H1 (cell line): Measurements from ENCODE around the gene MADD. TPM values are rescaled to one million over a fixed set of nuclear protein-coding genes. Genes with fewer than 3 reads are reported as not detected.

ENCODE experiments used
- CTCF ChIA-PET: fragments of 300-600 bp; sonication (Branson Sonifier 250); formaldehyde crosslinking; loops from one replicate; lab custom pipeline; 2021; ENCODE audit not compliant: partially characterized antibody; lab: Charles Lee
- POLR2A ChIA-PET: fragments of 300-600 bp; sonication (Branson Sonifier 250); formaldehyde crosslinking; loops from one replicate; lab custom pipeline; 2021; ENCODE audit warnings: inconsistent platforms; ENCODE audit not compliant: partially characterized antibody; lab: Charles Lee
- DNase-seq, 2 experiments: peaks; one replicate each; pipeline versions ENCODE4 v3.0.0 to v3.0.0-alpha.2; 2010 to 2022; ENCODE audit warnings: low spot score in 2 of 2, low read depth in 1 of 2, mixed read lengths in 1 of 2
- FAIRE-seq: peaks from 2 replicates; lab custom pipeline; 2011; peaks lifted over from hg19 to GRCh38; lab: Jason Lieb, UNC
- H2AFZ ChIP-seq: 2 replicates; pipeline ENCODE4 v1.8.1; 2012; ENCODE audit warnings: low read length, inconsistent platforms
- H2AK5ac ChIP-seq: 2 replicates; pipeline ENCODE4 v1.6.1; 2013; ENCODE audit warnings: low read depth, low read length
- H2BK120ac ChIP-seq: replicated peaks from 2 replicates; pipeline ENCODE3; 2013; ENCODE audit warnings: low read depth, low read length, inconsistent platforms
- H2BK12ac ChIP-seq: 2 replicates; pipeline ENCODE4 v1.6.1; 2013; ENCODE audit warnings: low read depth, low read length
- H2BK15ac ChIP-seq: 2 replicates; pipeline ENCODE4 v1.6.1; 2013; ENCODE audit warnings: low read length
- H2BK20ac ChIP-seq: 2 replicates; pipeline ENCODE4 v1.6.1; 2013; ENCODE audit warnings: low read length
- H2BK5ac ChIP-seq: 2 replicates; pipeline ENCODE4 v1.6.1; 2013; ENCODE audit warnings: low read depth, low read length
- H3K14ac ChIP-seq: 2 replicates; pipeline ENCODE4 v1.6.1; 2013; ENCODE audit warnings: inconsistent platforms; ENCODE audit not compliant: insufficient read length
- H3K18ac ChIP-seq: 2 replicates; pipeline ENCODE4 v1.6.1; 2013; ENCODE audit warnings: low read length; ENCODE audit errors: extremely low read depth
- H3K23ac ChIP-seq: 2 replicates; pipeline ENCODE4 v1.6.1; 2013; ENCODE audit warnings: inconsistent platforms; ENCODE audit not compliant: insufficient read length
- H3K23me2 ChIP-seq: 2 replicates; pipeline ENCODE4 v1.6.1; 2013; ENCODE audit warnings: low read depth, low read length
- H3K27ac ChIP-seq: 2 replicates; pipeline ENCODE4 v1.6.1; 2011; ENCODE audit warnings: low read depth, low read length, inconsistent platforms
- H3K27me3 ChIP-seq, 4 experiments: replicated peaks in 1 of 4; 1 replicate in 1 of 4; 2 replicates in 3 of 4; pipeline versions ENCODE4 v1.6.1 to v1.8.1; 2011 to 2013; ENCODE audit warnings: low read length in 3 of 4, mild to moderate bottlenecking in 3 of 4, inconsistent platforms in 2 of 4, mixed read lengths in 2 of 4, moderate library complexity in 1 of 4; ENCODE audit not compliant: control insufficient read depth in 3 of 4, insufficient read depth in 3 of 4; ENCODE audit errors: extremely low read depth in 1 of 4
- H3K36me3 ChIP-seq, 4 experiments: 2 replicates each; pipeline versions ENCODE4 v1.6.1 to v1.8.1; 2011 to 2013; ENCODE audit warnings: mild to moderate bottlenecking in 4 of 4, low read length in 3 of 4, moderate library complexity in 2 of 4, control low read depth in 1 of 4, inconsistent platforms in 1 of 4; ENCODE audit not compliant: insufficient read depth in 4 of 4, control insufficient read depth in 2 of 4
- H3K4ac ChIP-seq: replicated peaks from 2 replicates; pipeline ENCODE3; 2013; ENCODE audit warnings: low read length, low read depth, mixed read lengths, inconsistent platforms; ENCODE audit not compliant: insufficient read length
- H3K4me1 ChIP-seq, 4 experiments: replicated peaks in 1 of 4; 1 replicate in 1 of 4; 2 replicates in 3 of 4; pipeline versions ENCODE4 v1.6.1 to v1.8.1; 2011 to 2013; ENCODE audit warnings: low read length in 3 of 4, inconsistent platforms in 2 of 4, mixed read lengths in 1 of 4; ENCODE audit not compliant: insufficient read depth in 4 of 4, control insufficient read depth in 3 of 4
- H3K4me2 ChIP-seq, 2 experiments: 2 replicates each; pipeline versions ENCODE4 v1.6.1 to v1.8.1; 2011 to 2013; ENCODE audit warnings: low read depth in 2 of 2, low read length in 2 of 2, control low read depth in 1 of 2, inconsistent platforms in 1 of 2, mild to moderate bottlenecking in 1 of 2; ENCODE audit not compliant: insufficient read depth in 1 of 2
- H3K4me3 ChIP-seq, 4 experiments: fragments of 200-600, 300-600 bp in 1 of 4; sonication (generic), shearing (Covaris generic), sonication (Bioruptor Twin) in 1 of 4; 2 replicates each; pipeline versions ENCODE4 v1.5.1 to v1.8.1; 2011 to 2016; ENCODE audit warnings: low read length in 4 of 4, low read depth in 3 of 4, control low read depth in 2 of 4, inconsistent platforms in 2 of 4, mild to moderate bottlenecking in 2 of 4, mixed read lengths in 1 of 4, moderate library complexity in 1 of 4; ENCODE audit not compliant: insufficient read depth in 2 of 4; ENCODE audit errors: extremely low read depth in 1 of 4
- H3K56ac ChIP-seq: replicated peaks from 2 replicates; pipeline ENCODE3; 2013; ENCODE audit warnings: low read depth, mild to moderate bottlenecking, mixed read lengths, low read length, inconsistent platforms; ENCODE audit not compliant: insufficient read length
- H3K79me1 ChIP-seq: 2 replicates; pipeline ENCODE4 v1.6.1; 2013; ENCODE audit warnings: low read depth, low read length, control low read depth
- H3K79me2 ChIP-seq, 2 experiments: 2 replicates each; pipeline versions ENCODE4 v1.6.1 to v1.8.1; 2012 to 2013; ENCODE audit warnings: low read length in 2 of 2, mild to moderate bottlenecking in 2 of 2, inconsistent platforms in 1 of 2; ENCODE audit not compliant: insufficient read depth in 2 of 2, control insufficient read depth in 1 of 2
- H3K9ac ChIP-seq, 4 experiments: replicated peaks in 1 of 4; 1 replicate in 1 of 4; 2 replicates in 3 of 4; pipeline versions ENCODE4 v1.6.1 to v1.8.1; 2011 to 2013; ENCODE audit warnings: low read depth in 3 of 4, low read length in 3 of 4, control low read depth in 2 of 4, mild to moderate bottlenecking in 2 of 4, moderate library complexity in 2 of 4, inconsistent platforms in 1 of 4; ENCODE audit errors: extremely low read depth in 1 of 4
- H3K9me3 ChIP-seq, 2 experiments: 2 replicates each; pipeline versions ENCODE4 v1.6.1 to v1.8.1; 2012 to 2013; ENCODE audit warnings: mild to moderate bottlenecking in 2 of 2, moderate library complexity in 2 of 2, control low read depth in 1 of 2, inconsistent platforms in 1 of 2, low read depth in 1 of 2, low read length in 1 of 2, mixed read lengths in 1 of 2; ENCODE audit not compliant: insufficient read depth in 2 of 2
- H4K20me1 ChIP-seq, 2 experiments: replicated peaks in 1 of 2; 2 replicates each; pipeline versions ENCODE3 to v1.8.1; 2011 to 2013; ENCODE audit warnings: inconsistent platforms in 2 of 2, low read length in 2 of 2, mild to moderate bottlenecking in 1 of 2; ENCODE audit not compliant: insufficient read depth in 2 of 2, control insufficient read depth in 1 of 2
- H4K5ac ChIP-seq: 2 replicates; pipeline ENCODE4 v1.6.1; 2013; ENCODE audit warnings: low read length, low read depth, mixed read lengths, inconsistent platforms; ENCODE audit not compliant: insufficient read length
- H4K8ac ChIP-seq: 2 replicates; pipeline ENCODE4 v1.8.0; 2013; ENCODE audit warnings: mild to moderate bottlenecking, moderate library complexity, low read length, inconsistent platforms; ENCODE audit not compliant: insufficient read depth; ENCODE audit errors: extremely low read depth
- H4K91ac ChIP-seq: replicated peaks from 2 replicates; pipeline ENCODE3; 2013; ENCODE audit warnings: low read length, mixed read lengths, inconsistent platforms; ENCODE audit not compliant: insufficient read length
- BCL11A ChIP-seq, 2 experiments: IDR thresholded peaks; one replicate each; pipeline ENCODE4 v1.6.1; 2011; ENCODE audit warnings: low read depth in 2 of 2, low read length in 2 of 2, mild to moderate bottlenecking in 2 of 2
- CBX5 ChIP-seq: fragments of 300-800, 300-1000 bp; sonication (generic); IDR thresholded peaks from 2 replicates; pipeline ENCODE4 v1.7.1; 2016; ENCODE audit warnings: antibody characterized with exemption, low read length, low read depth
- CREB1 ChIP-seq: IDR thresholded peaks from 2 replicates; pipeline ENCODE4 v1.6.1; 2012; ENCODE audit warnings: inconsistent platforms
- CTBP2 ChIP-seq: IDR thresholded peaks from 2 replicates; pipeline ENCODE4 v1.7.0; 2011; ENCODE audit warnings: borderline replicate concordance, mild to moderate bottlenecking, moderate library complexity, mixed read lengths, low read length; ENCODE audit not compliant: insufficient read depth, insufficient read length
- EGR1 ChIP-seq: IDR thresholded peaks from 2 replicates; pipeline ENCODE4 v1.6.1; 2011; ENCODE audit warnings: low read depth, low read length, borderline replicate concordance
- HDAC2 ChIP-seq, 2 experiments: fragments of 300-600 bp in 1 of 2; sonication (generic) in 1 of 2; IDR thresholded peaks; 2 replicates each; pipeline ENCODE4 v1.6.1; 2011 to 2012; ENCODE audit warnings: low read depth in 2 of 2, low read length in 2 of 2, mild to moderate bottlenecking in 2 of 2, moderate library complexity in 2 of 2, borderline replicate concordance in 1 of 2, inconsistent platforms in 1 of 2
- KDM4A ChIP-seq: IDR thresholded peaks from one replicate; pipeline ENCODE4 v1.7.1; 2012; ENCODE audit warnings: low read depth, mild to moderate bottlenecking, moderate library complexity, low read length, inconsistent platforms; ENCODE audit not compliant: severe bottlenecking
- MAX ChIP-seq: IDR thresholded peaks from 2 replicates; pipeline ENCODE4 v1.6.1; 2012; ENCODE audit warnings: inconsistent platforms
- NRF1 ChIP-seq: IDR thresholded peaks from 2 replicates; pipeline ENCODE4 v1.6.1; 2011; ENCODE audit warnings: mild to moderate bottlenecking, low read depth, low read length, improper control_type of control experiment
- POLR2A ChIP-seq, 2 experiments: IDR thresholded peaks; 1 replicate in 1 of 2; 2 replicates in 1 of 2; pipeline ENCODE4 v1.6.1; 2011; ENCODE audit warnings: low read depth in 2 of 2, low read length in 2 of 2, mild to moderate bottlenecking in 2 of 2; ENCODE audit errors: control extremely low read depth in 1 of 2
- RFX5 ChIP-seq: IDR thresholded peaks from 2 replicates; pipeline ENCODE4 v1.6.1; 2011; ENCODE audit warnings: low read depth, low read length, improper control_type of control experiment, borderline replicate concordance
- SP1 ChIP-seq: IDR thresholded peaks from 2 replicates; pipeline ENCODE4 v1.6.1; 2011; ENCODE audit warnings: low read depth, low read length
- TAF1 ChIP-seq: IDR thresholded peaks from 2 replicates; pipeline ENCODE4 v1.6.1; 2011; ENCODE audit warnings: mild to moderate bottlenecking, low read depth, low read length
- TAF7 ChIP-seq: optimal IDR thresholded peaks from 2 replicates; pipeline ENCODE3; 2011; ENCODE audit warnings: low read depth, mild to moderate bottlenecking, inconsistent platforms, low read length, moderate library complexity, borderline replicate concordance
- TBP ChIP-seq: IDR thresholded peaks from 2 replicates; pipeline ENCODE4 v1.6.1; 2011; ENCODE audit warnings: low read depth, low read length, improper control_type of control experiment
- WGBS, 2 experiments: shearing (Covaris generic) in 1 of 2; methylation state at CpG; one replicate each; pipeline versions ENCODE4 v1.1.6 to v1.1.7; 2013 to 2015; ENCODE audit warnings: low lambda C conversion rate in 2 of 2, mixed read lengths in 2 of 2, inconsistent platforms in 1 of 2, low coverage in 1 of 2, missing lambda C conversion rate in 1 of 2; ENCODE audit not compliant: insufficient replicate concordance in 2 of 2, insufficient coverage in 1 of 2, insufficient read length in 1 of 2; ENCODE audit errors: extremely low coverage in 1 of 2, missing lambda C conversion rate in 1 of 2; 5-methylcytosine and 5-hydroxymethylcytosine counted together
- polyA plus RNA-seq, 7 experiments: library from polyadenylated mRNA; depleted of rRNA in 3 of 7; stranded (reverse) in 5 of 7; unstranded in 2 of 7; fragments of >200 nt in 5 of 7; fragments of 200-250 nt in 2 of 7; gene quantifications; 1 replicate in 5 of 7; 2 replicates in 1 of 7; 4 replicates in 1 of 7; pipeline versions ENCODE4 v1.2.1 to v1.2.3, GENCODE V29; 2011 to 2013; ENCODE audit warnings: missing spikeins in 2 of 7, mixed read lengths in 2 of 7
- total RNA-seq: library from RNA; stranded (reverse); fragmentation: NEBNext Ultra II Directional; extraction: Animal tissue kit (Norgen Biotek cat#: 25700); gene quantifications from 2 replicates; pipeline ENCODE4 v1.2.1, GENCODE V29; 2021

Gene MADD
- total and polyA plus RNA-seq, 2 of the 8 experiments (the other 6 are each of a cell fraction or from before 2014, with no cell fraction given): 32.5 to 45.4 TPM

DNA sequence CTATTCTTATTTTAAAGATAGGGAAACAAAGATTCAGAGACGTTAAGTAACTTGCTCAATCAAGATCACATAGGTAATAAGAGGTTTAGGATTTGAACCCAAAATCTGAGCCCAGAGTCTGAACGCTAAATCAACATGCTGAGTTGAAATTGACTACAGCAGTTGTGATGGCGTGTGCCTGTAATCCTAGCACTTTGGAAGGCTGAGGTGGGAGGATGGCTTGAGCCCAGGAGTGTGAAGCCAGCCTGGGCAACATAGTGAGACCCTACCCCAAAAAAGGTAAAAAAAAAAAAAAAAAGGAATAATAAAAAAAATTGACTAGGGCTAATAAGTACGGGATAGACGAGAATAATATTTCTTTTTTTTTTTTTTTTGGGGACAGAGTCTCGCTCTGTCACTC is 13.6 kb upstream of the MADD start:
- Histone ChIP-seq H3K56ac (no peak overlapping the region), H3K4me3 (no peak overlapping the region), H3K27ac (no peak overlapping the region), H2AFZ (no peak overlapping the region), H2BK120ac (no peak overlapping the region), H4K8ac (no peak overlapping the region), H3K23ac (no peak overlapping the region), H2BK20ac (0 out of 2 replicates have a peak overlapping the region, but pooled peaks have one; percentile 34), H4K5ac (no peak overlapping the region), H3K79me2 (no peaks in the 10 kb centered on the region), H4K91ac (no peak overlapping the region), H3K14ac (no peak overlapping the region), H3K4me1 (peaks cover 2 to 18% (median 9%) of the 10 kb centered on the region in 4 experiments), H2BK15ac (no peak overlapping the region), H3K9ac (no peak overlapping the region), H3K23me2 (peaks cover 3% of the 10 kb centered on the region), H2BK5ac (no peak overlapping the region), H4K20me1 (no peaks in the 10 kb centered on the region), H3K79me1 (no peaks in the 10 kb centered on the region), H2AK5ac (no peak overlapping the region), H2BK12ac (no peak overlapping the region), H3K36me3 (no peaks in the 10 kb centered on the region; a peak in 1 of 8 replicates), H3K9me3 (no peaks in the 10 kb centered on the region), H3K4ac (no peak overlapping the region), H3K4me2 (no peak overlapping the region; a peak in 1 of 4 replicates), H3K18ac (no peak overlapping the region), H3K27me3 (no peaks in the 10 kb centered on the region)
- POLR2A ChIA-PET: interaction anchor here (0.6 to 4.5 kb wide), 3 partner anchors 8 to 519 kb away, joined by 3 to 47 read pairs (median 5); partner anchors contain the start of gene ACP2
- no peak for DNase-seq
- no peak for FAIRE-seq
- CTCF ChIA-PET: interaction anchor here (1.3 to 7.1 kb wide), 4 partner anchors 8 to 72 kb away, joined by 5 to 127 read pairs (median 40); partner anchors contain the start of genes ACP2 and MADD
- WGBS, 2 experiments: 96% methylated on average over 3 of the region's 6 CpGs; no CpG with 5 or more reads in 1 of the 2 experiments
- no peak for TF ChIP-seq MAX
- no peak for TF ChIP-seq BCL11A (IDR thresholded peaks at IDR 0.05; ENCODE audit: low read depth in 2 of 2, low read length in 2 of 2)
- TF ChIP-seq CREB1: no peak
- TF ChIP-seq EGR1: no peak
- TF ChIP-seq NRF1: no peak
- TF ChIP-seq POLR2A (IDR thresholded peaks at IDR 0.05; ENCODE audit: control extremely low read depth in 1 of 2, low read depth in 2 of 2, low read length in 2 of 2): no peak
- TF ChIP-seq HDAC2 (IDR thresholded peaks at IDR 0.05; ENCODE audit: borderline replicate concordance in 1 of 2, low read depth in 2 of 2, low read length in 2 of 2): no peak
- TF ChIP-seq CTBP2: no peak
- no peak for TF ChIP-seq CBX5
- no peak for TF ChIP-seq TAF7
- no peak for TF ChIP-seq TBP
- TF ChIP-seq KDM4A: no peak
- TF ChIP-seq TAF1: no peak
- no peak for TF ChIP-seq RFX5
- no peak for TF ChIP-seq SP1
